PFSK-1 (cell line): ENCODE results near the gene IRF7.

Experiments used
- POLR2AphosphoS5 ChIP-seq: IDR thresholded peaks from 2 replicates; pipeline ENCODE4 v1.6.1; 2012; ENCODE audit warnings: low read depth, mild to moderate bottlenecking, control low read depth, low read length, moderate library complexity
- SIN3A ChIP-seq: IDR thresholded peaks from 2 replicates; pipeline ENCODE4 v1.6.1; 2012; ENCODE audit warnings: mild to moderate bottlenecking, low read length, moderate library complexity, borderline replicate concordance; ENCODE audit not compliant: insufficient read depth
- TAF1 ChIP-seq: IDR thresholded peaks from 2 replicates; pipeline ENCODE4 v1.6.1; 2012; ENCODE audit warnings: low read length, control low read depth, borderline replicate concordance; ENCODE audit not compliant: insufficient read depth
- TF ChIP-seq, protein P1 (sequence below), 2 experiments: IDR thresholded peaks; 2 replicates each; pipeline versions ENCODE4 v1.6.1 to v1.8.0; 2011 to 2012; ENCODE audit warnings: low read depth in 2 of 2, low read length in 2 of 2, control low read depth in 1 of 2, inconsistent platforms in 1 of 2, mild to moderate bottlenecking in 1 of 2, moderate library complexity in 1 of 2; ENCODE audit not compliant: insufficient read depth in 1 of 2

GRCh38 chr11:593347-593746 lies 22.4 kb downstream of the IRF7 start:
- TF ChIP-seq, protein P1, sequence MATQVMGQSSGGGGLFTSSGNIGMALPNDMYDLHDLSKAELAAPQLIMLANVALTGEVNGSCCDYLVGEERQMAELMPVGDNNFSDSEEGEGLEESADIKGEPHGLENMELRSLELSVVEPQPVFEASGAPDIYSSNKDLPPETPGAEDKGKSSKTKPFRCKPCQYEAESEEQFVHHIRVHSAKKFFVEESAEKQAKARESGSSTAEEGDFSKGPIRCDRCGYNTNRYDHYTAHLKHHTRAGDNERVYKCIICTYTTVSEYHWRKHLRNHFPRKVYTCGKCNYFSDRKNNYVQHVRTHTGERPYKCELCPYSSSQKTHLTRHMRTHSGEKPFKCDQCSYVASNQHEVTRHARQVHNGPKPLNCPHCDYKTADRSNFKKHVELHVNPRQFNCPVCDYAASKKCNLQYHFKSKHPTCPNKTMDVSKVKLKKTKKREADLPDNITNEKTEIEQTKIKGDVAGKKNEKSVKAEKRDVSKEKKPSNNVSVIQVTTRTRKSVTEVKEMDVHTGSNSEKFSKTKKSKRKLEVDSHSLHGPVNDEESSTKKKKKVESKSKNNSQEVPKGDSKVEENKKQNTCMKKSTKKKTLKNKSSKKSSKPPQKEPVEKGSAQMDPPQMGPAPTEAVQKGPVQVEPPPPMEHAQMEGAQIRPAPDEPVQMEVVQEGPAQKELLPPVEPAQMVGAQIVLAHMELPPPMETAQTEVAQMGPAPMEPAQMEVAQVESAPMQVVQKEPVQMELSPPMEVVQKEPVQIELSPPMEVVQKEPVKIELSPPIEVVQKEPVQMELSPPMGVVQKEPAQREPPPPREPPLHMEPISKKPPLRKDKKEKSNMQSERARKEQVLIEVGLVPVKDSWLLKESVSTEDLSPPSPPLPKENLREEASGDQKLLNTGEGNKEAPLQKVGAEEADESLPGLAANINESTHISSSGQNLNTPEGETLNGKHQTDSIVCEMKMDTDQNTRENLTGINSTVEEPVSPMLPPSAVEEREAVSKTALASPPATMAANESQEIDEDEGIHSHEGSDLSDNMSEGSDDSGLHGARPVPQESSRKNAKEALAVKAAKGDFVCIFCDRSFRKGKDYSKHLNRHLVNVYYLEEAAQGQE (IDR thresholded peaks at IDR 0.05; ENCODE audit: insufficient read depth in 1 of 2, low read depth in 2 of 2, low read length in 2 of 2) = no peak
- no peak for TF ChIP-seq TAF1
- no peak for TF ChIP-seq POLR2AphosphoS5
- TF ChIP-seq SIN3A = no peak
